Panc1 (cell line): ENCODE results near the gene ZFC3H1. TPM values are rescaled to one million over a fixed set of nuclear protein-coding genes. Genes with fewer than 3 reads are reported as not detected.
"Not testable (repeated sequence)": the region's sequence is repeated elsewhere in the genome, so short reads cannot be mapped to it uniquely, and the experiment has no call there.

Experiments used
- ATAC-seq: fragments of 200-7000 bp; cut with Tn5 transposase; 2 replicates; pipeline ENCODE4 v1.9.1; 2020; ENCODE audit warnings: mild to moderate bottlenecking, moderate library complexity
- BruUV-seq: library from RNA; stranded (reverse); fragments of 400-500 nt; replicated peaks from 2 replicates; lab custom pipeline; 2021; lab: Mats Ljungman, UMichigan
- CTCF ChIA-PET: fragments of 300-600 bp; sonication (Branson Sonifier 250); formaldehyde crosslinking; loops from one replicate; lab custom pipeline; 2022; ENCODE audit warnings: antibody characterized with exemption; lab: Charles Lee
- POLR2A ChIA-PET: fragments of 300-600 bp; sonication (Branson Sonifier 250); formaldehyde crosslinking; loops from one replicate; lab custom pipeline; 2022; ENCODE audit warnings: antibody characterized with exemption; lab: Charles Lee
- DNase-seq: peaks from one replicate; pipeline ENCODE4 v3.0.0-alpha.2; 2010; ENCODE audit warnings: low read depth, low spot score
- H3K27ac ChIP-seq: 2 replicates; pipeline ENCODE4 v1.5.1; 2011; ENCODE audit warnings: mild to moderate bottlenecking, low read length, inconsistent platforms
- H3K27me3 ChIP-seq: fragments of 200-500 bp; sonication (Bioruptor generic); 2 replicates; pipeline ENCODE4 v1.6.0; 2014; ENCODE audit warnings: low read length, inconsistent platforms; ENCODE audit not compliant: control insufficient read depth, insufficient read depth
- H3K36me3 ChIP-seq: fragments of 200-500 bp; sonication (Bioruptor generic); 2 replicates; pipeline ENCODE4 v1.5.1; 2014; ENCODE audit warnings: inconsistent platforms, mild to moderate bottlenecking, low read length, moderate library complexity; ENCODE audit not compliant: control insufficient read depth, insufficient read depth
- H3K4me1 ChIP-seq: 2 replicates; pipeline ENCODE4 v1.5.1; 2011; ENCODE audit warnings: inconsistent platforms, mild to moderate bottlenecking, low read length, moderate library complexity; ENCODE audit not compliant: control insufficient read depth, insufficient read depth
- H3K4me3 ChIP-seq, 2 experiments: 2 replicates each; pipeline ENCODE4 v1.5.1; 2011 to 2012; ENCODE audit warnings: low read depth in 2 of 2, low read length in 2 of 2, mild to moderate bottlenecking in 2 of 2, inconsistent platforms in 1 of 2, moderate library complexity in 1 of 2
- H3K9me3 ChIP-seq: fragments of 200-500 bp; sonication (Bioruptor generic); 2 replicates; pipeline ENCODE4 v1.5.1; 2014; ENCODE audit warnings: low read depth, mild to moderate bottlenecking, inconsistent platforms, low read length, moderate library complexity; ENCODE audit not compliant: control insufficient read depth, insufficient read depth
- POLR2AphosphoS5 ChIP-seq: IDR thresholded peaks from 2 replicates; pipeline ENCODE4 v1.6.1; 2012; ENCODE audit warnings: mild to moderate bottlenecking, low read depth, low read length, moderate library complexity
- SIN3A ChIP-seq: IDR thresholded peaks from 2 replicates; pipeline ENCODE4 v1.6.1; 2012; ENCODE audit warnings: low read depth, mild to moderate bottlenecking, low read length, moderate library complexity, borderline replicate concordance; ENCODE audit not compliant: insufficient read depth
- TCF7L2 ChIP-seq: IDR thresholded peaks from 2 replicates; pipeline ENCODE4 v1.6.1; 2011; ENCODE audit warnings: mild to moderate bottlenecking, low read depth, low read length, inconsistent platforms
- in situ Hi-C: cut with HindIII; loops from 2 replicates; pipeline ENCODE4 v1.10.0; 2016; ENCODE audit warnings: low sequenced_read_pairs, low pct_unique_long_range_greater_than_20kb
- intact Hi-C: fragments of 100-400 bp; cut with micrococcal nuclease; formaldehyde crosslinking; loops from one replicate; pipeline ENCODE4 v1.10.0; 2022; ENCODE audit not compliant: unreplicated experiment
- total RNA-seq: library from RNA; stranded (reverse); gene quantifications from one replicate; pipeline ENCODE4 v1.2.1, GENCODE V29; 2021; ENCODE audit not compliant: unreplicated experiment
- TF ChIP-seq, protein P1 (sequence below): fragments of 450-650 bp; IDR thresholded peaks from 2 replicates; pipeline ENCODE4 v1.5.1; 2017; ENCODE audit warnings: mild to moderate bottlenecking
- TF ChIP-seq, protein P2 (sequence below), 2 experiments: IDR thresholded peaks; 2 replicates each; pipeline ENCODE4 v1.6.1; 2011 to 2012; ENCODE audit warnings: low read depth in 2 of 2, control low read depth in 1 of 2, low read length in 1 of 2, mild to moderate bottlenecking in 1 of 2, moderate library complexity in 1 of 2; ENCODE audit not compliant: insufficient read depth in 1 of 2

Gene ZFC3H1
- total RNA-seq, 1 experiment from 2014 or later: 38.2 TPM

DNA sequence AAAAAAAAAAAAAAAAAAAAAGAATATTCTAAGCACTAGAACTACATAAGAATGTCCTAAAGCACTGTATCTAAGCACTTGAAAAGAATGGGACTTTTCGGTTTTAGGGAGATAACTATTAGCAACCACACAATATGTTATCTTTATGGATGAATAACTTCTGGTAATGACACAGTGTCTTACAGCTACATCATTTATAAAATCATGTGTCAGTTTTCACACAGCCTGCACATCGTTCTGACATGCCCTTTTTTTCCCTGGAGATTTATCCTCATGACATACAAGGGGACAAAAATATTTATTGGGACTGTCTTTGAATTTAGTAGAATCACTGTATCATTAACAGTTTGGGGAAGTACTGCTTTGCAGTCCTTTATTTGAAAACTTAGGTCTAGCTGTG, 39.6 kb upstream of the ZFC3H1 start:
- H3K9me3 ChIP-seq: no peaks in the 10 kb centered on the region
- intact Hi-C loops (no loop called here), in situ Hi-C loops (no loop called here)
- ATAC-seq: no peak
- H3K36me3 ChIP-seq: no peaks in the 10 kb centered on the region; the same call in 1 of the 2 replicates
- no TSS peak for BruUV-seq
- no peak overlapping the region for H3K4me3 ChIP-seq
- ChIA-PET CTCF (no interaction called here), POLR2A (no interaction called here)
- H3K4me1 ChIP-seq: no peaks in the 10 kb centered on the region
- no peak for TF ChIP-seq SIN3A
- TF ChIP-seq, protein P1, sequence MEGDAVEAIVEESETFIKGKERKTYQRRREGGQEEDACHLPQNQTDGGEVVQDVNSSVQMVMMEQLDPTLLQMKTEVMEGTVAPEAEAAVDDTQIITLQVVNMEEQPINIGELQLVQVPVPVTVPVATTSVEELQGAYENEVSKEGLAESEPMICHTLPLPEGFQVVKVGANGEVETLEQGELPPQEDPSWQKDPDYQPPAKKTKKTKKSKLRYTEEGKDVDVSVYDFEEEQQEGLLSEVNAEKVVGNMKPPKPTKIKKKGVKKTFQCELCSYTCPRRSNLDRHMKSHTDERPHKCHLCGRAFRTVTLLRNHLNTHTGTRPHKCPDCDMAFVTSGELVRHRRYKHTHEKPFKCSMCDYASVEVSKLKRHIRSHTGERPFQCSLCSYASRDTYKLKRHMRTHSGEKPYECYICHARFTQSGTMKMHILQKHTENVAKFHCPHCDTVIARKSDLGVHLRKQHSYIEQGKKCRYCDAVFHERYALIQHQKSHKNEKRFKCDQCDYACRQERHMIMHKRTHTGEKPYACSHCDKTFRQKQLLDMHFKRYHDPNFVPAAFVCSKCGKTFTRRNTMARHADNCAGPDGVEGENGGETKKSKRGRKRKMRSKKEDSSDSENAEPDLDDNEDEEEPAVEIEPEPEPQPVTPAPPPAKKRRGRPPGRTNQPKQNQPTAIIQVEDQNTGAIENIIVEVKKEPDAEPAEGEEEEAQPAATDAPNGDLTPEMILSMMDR: no peak
- TF ChIP-seq, protein P2, sequence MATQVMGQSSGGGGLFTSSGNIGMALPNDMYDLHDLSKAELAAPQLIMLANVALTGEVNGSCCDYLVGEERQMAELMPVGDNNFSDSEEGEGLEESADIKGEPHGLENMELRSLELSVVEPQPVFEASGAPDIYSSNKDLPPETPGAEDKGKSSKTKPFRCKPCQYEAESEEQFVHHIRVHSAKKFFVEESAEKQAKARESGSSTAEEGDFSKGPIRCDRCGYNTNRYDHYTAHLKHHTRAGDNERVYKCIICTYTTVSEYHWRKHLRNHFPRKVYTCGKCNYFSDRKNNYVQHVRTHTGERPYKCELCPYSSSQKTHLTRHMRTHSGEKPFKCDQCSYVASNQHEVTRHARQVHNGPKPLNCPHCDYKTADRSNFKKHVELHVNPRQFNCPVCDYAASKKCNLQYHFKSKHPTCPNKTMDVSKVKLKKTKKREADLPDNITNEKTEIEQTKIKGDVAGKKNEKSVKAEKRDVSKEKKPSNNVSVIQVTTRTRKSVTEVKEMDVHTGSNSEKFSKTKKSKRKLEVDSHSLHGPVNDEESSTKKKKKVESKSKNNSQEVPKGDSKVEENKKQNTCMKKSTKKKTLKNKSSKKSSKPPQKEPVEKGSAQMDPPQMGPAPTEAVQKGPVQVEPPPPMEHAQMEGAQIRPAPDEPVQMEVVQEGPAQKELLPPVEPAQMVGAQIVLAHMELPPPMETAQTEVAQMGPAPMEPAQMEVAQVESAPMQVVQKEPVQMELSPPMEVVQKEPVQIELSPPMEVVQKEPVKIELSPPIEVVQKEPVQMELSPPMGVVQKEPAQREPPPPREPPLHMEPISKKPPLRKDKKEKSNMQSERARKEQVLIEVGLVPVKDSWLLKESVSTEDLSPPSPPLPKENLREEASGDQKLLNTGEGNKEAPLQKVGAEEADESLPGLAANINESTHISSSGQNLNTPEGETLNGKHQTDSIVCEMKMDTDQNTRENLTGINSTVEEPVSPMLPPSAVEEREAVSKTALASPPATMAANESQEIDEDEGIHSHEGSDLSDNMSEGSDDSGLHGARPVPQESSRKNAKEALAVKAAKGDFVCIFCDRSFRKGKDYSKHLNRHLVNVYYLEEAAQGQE (IDR thresholded peaks at IDR 0.05; ENCODE audit: insufficient read depth in 1 of 2, low read depth in 2 of 2, low read length in 1 of 2): no peak
- no peak for TF ChIP-seq POLR2AphosphoS5
- TF ChIP-seq TCF7L2: no peak
- no peak for DNase-seq
- no peak overlapping the region for H3K27ac ChIP-seq
- H3K27me3 ChIP-seq: no peaks in the 10 kb centered on the region

DNA sequence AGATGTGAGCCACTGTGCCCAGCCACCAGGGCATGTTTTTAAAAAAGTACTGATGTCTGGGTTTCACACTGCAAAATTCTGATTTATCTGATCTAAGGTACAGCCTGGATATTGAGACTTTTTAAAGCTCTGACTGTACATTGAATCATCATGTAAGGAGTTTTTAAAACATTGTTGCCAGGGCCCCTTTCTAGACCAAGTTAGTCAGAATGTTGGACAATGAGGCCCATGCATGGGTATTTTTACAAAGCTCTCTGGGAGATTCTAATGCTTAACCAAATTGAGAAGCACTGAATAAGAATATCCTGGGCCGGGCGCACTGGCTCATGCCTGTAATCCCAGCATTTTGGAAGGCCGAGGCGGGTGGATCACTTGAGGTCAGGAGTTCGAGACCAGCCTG, 38.9 kb upstream of the ZFC3H1 start:
- DNase-seq (no peak), ATAC-seq (no peak)
- BruUV-seq: no TSS peak
- TF ChIP-seq, protein P2 (IDR thresholded peaks at IDR 0.05; ENCODE audit: insufficient read depth in 1 of 2, low read depth in 2 of 2, low read length in 1 of 2): no peak
- no peak for TF ChIP-seq SIN3A
- TF ChIP-seq, protein P1: no peak
- no peak for TF ChIP-seq POLR2AphosphoS5
- no peak for TF ChIP-seq TCF7L2
- Histone ChIP-seq H3K36me3 (peaks cover 1% of the 10 kb centered on the region; the same call in 1 of the 2 replicates), H3K4me1 (no peaks in the 10 kb centered on the region), H3K4me3 (no peak overlapping the region), H3K27ac (no peak overlapping the region), H3K27me3 (no peaks in the 10 kb centered on the region), H3K9me3 (no peaks in the 10 kb centered on the region)
- intact Hi-C loops (no loop called here), in situ Hi-C loops (no loop called here)
- ChIA-PET POLR2A (no interaction called here), CTCF (no interaction called here)

DNA sequence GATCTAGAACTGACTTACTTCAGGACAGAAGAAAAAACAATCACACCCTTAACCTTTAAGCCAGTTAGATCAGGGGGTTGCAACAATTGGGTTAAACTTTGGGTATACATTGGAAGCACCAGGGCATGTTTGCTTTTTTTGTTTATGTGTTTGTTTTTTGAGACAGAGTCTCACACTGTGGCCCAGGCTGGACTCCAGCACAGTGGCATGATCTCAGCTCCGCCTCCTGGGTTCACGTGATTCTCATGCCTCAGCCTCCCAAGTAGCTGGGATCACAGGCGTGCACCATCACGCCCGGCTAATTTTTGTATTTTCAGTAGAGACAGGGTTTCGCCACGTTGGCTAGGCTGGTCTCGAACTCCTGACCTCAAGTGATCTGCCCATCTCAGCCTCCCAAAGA, 38.5 kb upstream of the ZFC3H1 start:
- BruUV-seq: TSS peak; percentile 29

More for the DNA sequence above, 38.5 kb upstream of the ZFC3H1 start:
- H3K4me3 ChIP-seq, H3K36me3 ChIP-seq, H3K4me1 ChIP-seq, DNase-seq, POLR2A ChIA-PET, H3K27ac ChIP-seq, intact Hi-C loops, H3K27me3 ChIP-seq, ATAC-seq, H3K9me3 ChIP-seq, CTCF ChIA-PET, in situ Hi-C loops: not testable (repeated sequence)
